SK-N-SH (cell line): ENCODE measurements around the gene GRM8.

Experiments
- CTCF ChIP-seq: fragments of 200-600 bp; sonication (generic); IDR thresholded peaks from 2 replicates; pipeline ENCODE4 v1.6.1; 2017; ENCODE audit warnings: antibody characterized with exemption, mild to moderate bottlenecking, moderate library complexity
- EP300 ChIP-seq, 2 experiments: IDR thresholded peaks; 2 replicates each; pipeline versions ENCODE4 v1.4.0 to v1.6.1; 2012; ENCODE audit warnings: borderline replicate concordance in 1 of 2, low read depth in 1 of 2, low read length in 1 of 2
- MAX ChIP-seq: IDR thresholded peaks from 2 replicates; pipeline ENCODE4 v1.4.0; 2012; ENCODE audit warnings: low read depth
- MXI1 ChIP-seq: IDR thresholded peaks from 2 replicates; pipeline ENCODE4 v1.6.1; 2012; ENCODE audit warnings: mild to moderate bottlenecking, low read depth, low read length, improper control_type of control experiment
- REST ChIP-seq: IDR thresholded peaks from 2 replicates; pipeline ENCODE4 v1.6.1; 2012; ENCODE audit warnings: mild to moderate bottlenecking, low read depth, low read length, moderate library complexity
- SMC3 ChIP-seq: IDR thresholded peaks from 2 replicates; pipeline ENCODE4 v1.6.1; 2012; ENCODE audit warnings: low read depth, low read length, improper control_type of control experiment

GRCh38 chr7:126447984-126448383 is 804.8 kb downstream of the GRM8 start:
- TF ChIP-seq CTCF (no peak), EP300 (IDR thresholded peaks at IDR 0.05; ENCODE audit: borderline replicate concordance in 1 of 2, low read depth in 1 of 2, low read length in 1 of 2) (no peak), MAX (no peak), MXI1 (no peak), SMC3 (no peak), REST (no peak)
